Spinal cord (tissue), 10 donors: ENCODE measurements around the gene RASSF9. TPM values are rescaled to one million over a fixed set of nuclear protein-coding genes. Genes with fewer than 3 reads are reported as not detected.

Source experiments
- DNase-seq, 6 donors: peaks; one replicate each; pipeline versions ENCODE4 v3.0.0 to v3.0.0-alpha.2; 2013 to 2015; ENCODE audit warnings: low spot score in 6 of 6, low read depth in 4 of 6
- H3K27ac ChIP-seq: one replicate; pipeline ENCODE4 v1.5.1; 2013; ENCODE audit warnings: low read depth, low read length, control low read depth
- H3K27me3 ChIP-seq: one replicate; pipeline ENCODE4 v1.6.1; 2013; ENCODE audit warnings: low read length; ENCODE audit not compliant: control insufficient read depth, insufficient read depth
- H3K36me3 ChIP-seq: one replicate; pipeline ENCODE4 v1.6.1; 2013; ENCODE audit warnings: low read length; ENCODE audit not compliant: control insufficient read depth, insufficient read depth
- H3K4me1 ChIP-seq: one replicate; pipeline ENCODE4 v1.6.1; 2013; ENCODE audit warnings: low read length; ENCODE audit not compliant: control insufficient read depth, insufficient read depth
- H3K4me3 ChIP-seq: one replicate; pipeline ENCODE4 v1.5.1; 2013; ENCODE audit warnings: low read depth, low read length, control low read depth
- H3K9me3 ChIP-seq: one replicate; pipeline ENCODE4 v1.6.1; 2013; ENCODE audit warnings: low read length; ENCODE audit not compliant: control insufficient read depth, insufficient read depth
- WGBS: methylation state at CpG from one replicate; pipeline ENCODE4 v1.1.5; 2013; ENCODE audit warnings: missing lambda C conversion rate; ENCODE audit not compliant: insufficient coverage; 5-methylcytosine and 5-hydroxymethylcytosine counted together
- polyA plus RNA-seq, 2 donors: library from polyadenylated mRNA; unstranded; fragments of 120-200 nt; gene quantifications; one replicate each; pipeline ENCODE4 v1.2.1, GENCODE V29; 2013; ENCODE audit not compliant: insufficient read length in 2 of 2
- total RNA-seq, 2 donors: library from RNA; depleted of rRNA in 1 of 2; stranded (reverse); fragments of 120-200 nt in 1 of 2; fragments of >200 nt in 1 of 2; gene quantifications; one replicate each; pipeline versions ENCODE4 v1.2.3 to v1.2.4, GENCODE V29; 2013 to 2014
- donor health status: healthy.

Gene RASSF9
- total and polyA plus RNA-seq, 4 donors = 3.0 to 6.7 (median 5.2) TPM

DNA sequence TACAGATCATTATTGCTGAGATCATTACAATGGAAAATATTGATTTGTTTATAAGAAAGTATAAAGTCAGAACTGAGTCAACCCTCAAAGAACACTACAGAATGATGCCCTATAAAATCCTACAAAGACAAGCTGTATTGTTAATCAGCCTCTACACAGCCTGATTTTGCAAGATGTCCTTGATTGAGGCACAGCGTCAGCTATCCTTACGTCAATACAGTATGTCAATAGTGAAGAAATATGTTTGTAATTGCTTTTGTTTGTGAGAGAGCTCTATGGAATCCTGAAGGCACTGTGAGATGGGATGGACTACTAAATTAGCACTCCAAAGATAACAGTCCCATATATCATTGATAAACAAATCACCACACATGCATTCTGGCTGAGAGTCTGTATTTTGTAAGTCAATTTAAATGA lies 70.7 kb downstream of the RASSF9 start:
- Histone ChIP-seq H3K27ac (no peak overlapping the region), H3K9me3 (no peaks in the 10 kb centered on the region), H3K4me1 (no peaks in the 10 kb centered on the region), H3K36me3 (no peaks in the 10 kb centered on the region), H3K27me3 (no peaks in the 10 kb centered on the region), H3K4me3 (no peak overlapping the region)
- no peak for DNase-seq
- WGBS = no CpG with 5 or more reads among the region's 2 CpGs

DNA sequence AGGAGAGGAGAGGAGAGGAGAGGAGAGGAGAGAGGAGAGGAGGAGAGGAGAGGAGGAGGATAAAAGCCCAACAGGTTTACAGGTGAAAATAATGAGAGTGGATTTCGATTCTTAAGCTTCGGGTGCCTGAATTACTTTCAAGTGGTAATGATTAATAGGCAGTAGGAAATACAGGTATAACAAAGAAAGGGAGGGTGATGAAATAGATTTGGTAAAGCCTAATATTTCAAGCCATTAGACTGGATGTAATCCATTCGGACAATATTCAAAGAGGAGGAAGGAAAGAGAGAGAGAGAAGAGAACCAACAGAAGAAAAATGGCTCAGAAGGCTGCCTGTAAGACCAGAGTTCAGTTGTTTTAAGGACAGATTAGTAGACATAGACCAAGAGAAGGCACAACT lies 76.6 kb downstream of the RASSF9 start:
- no peaks in the 10 kb centered on the region for H3K4me1 ChIP-seq
- WGBS = 96% methylated on average over 3 of the region's 3 CpGs

DNA sequence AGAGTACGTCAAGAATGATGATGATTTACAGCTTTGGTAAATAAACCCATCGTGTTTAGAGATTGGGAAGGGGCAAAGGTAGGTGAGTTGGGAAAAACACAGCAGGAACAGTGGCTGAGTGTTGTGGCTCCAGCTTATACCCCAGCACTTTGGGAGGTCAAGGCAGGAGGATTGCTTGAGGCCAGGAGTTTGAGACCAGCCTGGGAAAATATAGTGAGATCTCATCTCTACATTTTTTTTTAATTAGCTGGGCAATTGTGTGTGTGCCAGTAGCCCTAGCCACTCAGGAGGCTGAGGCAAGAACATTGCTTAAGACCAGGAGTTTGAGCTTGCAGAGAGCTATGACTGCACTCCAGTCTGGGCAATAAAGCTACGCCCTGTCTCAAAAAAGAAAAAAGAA lies 77.1 kb downstream of the RASSF9 start:
- no peak overlapping the region for H3K27ac ChIP-seq
- H3K4me3 ChIP-seq = no peak overlapping the region
- 91% methylated on average over 3 of the region's 3 CpGs for WGBS
- no peaks in the 10 kb centered on the region for H3K27me3 ChIP-seq
- H3K36me3 ChIP-seq = no peaks in the 10 kb centered on the region
- DNase-seq = no peak
- no peaks in the 10 kb centered on the region for H3K9me3 ChIP-seq
- no peaks in the 10 kb centered on the region for H3K4me1 ChIP-seq

More for the DNA sequence above, 76.6 kb downstream of the RASSF9 start:
- no peak overlapping the region for H3K4me3 ChIP-seq
- no peaks in the 10 kb centered on the region for H3K36me3 ChIP-seq
- no peaks in the 10 kb centered on the region for H3K27me3 ChIP-seq
- no peaks in the 10 kb centered on the region for H3K9me3 ChIP-seq
- no peak overlapping the region for H3K27ac ChIP-seq
- no peak for DNase-seq

DNA sequence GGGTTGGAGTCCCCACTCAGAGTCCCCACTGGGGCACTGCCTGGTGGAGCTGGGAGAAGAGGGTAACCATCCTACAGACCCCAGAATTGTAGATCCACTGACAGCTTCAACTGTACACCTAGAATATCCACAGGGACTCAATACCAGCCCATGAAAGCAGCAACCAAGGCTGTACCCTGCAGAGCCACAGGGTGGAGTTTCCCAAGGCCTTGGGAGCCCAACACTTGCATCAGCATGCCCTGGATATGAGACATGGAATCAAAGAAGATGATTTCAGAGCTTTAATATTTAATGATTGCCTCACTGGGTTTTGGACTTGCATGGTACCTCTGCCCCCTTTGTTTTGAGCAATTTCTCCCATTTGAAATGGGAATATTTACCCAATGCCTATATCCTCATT lies 80.4 kb downstream of the RASSF9 start:
- DNase-seq = no peak
- Histone ChIP-seq H3K9me3 (no peaks in the 10 kb centered on the region), H3K4me1 (no peaks in the 10 kb centered on the region), H3K36me3 (no peaks in the 10 kb centered on the region), H3K27me3 (no peaks in the 10 kb centered on the region), H3K27ac (no peak overlapping the region), H3K4me3 (no peak overlapping the region)

Other genes with a start within 250 kb of the RASSF9 start
- gene NTS, start 37.9 kb upstream of the RASSF9 start, total RNA-seq = 10 to 100 TPM in 1 of 2 donors, 1 to 10 TPM in 1; 5.2 to 11.1 TPM
- 10 to 100 TPM in 1 of 2 donors, 1 to 10 TPM in 1; 8.5 to 14.2 TPM for gene NTS, start 37.9 kb upstream of the RASSF9 start, polyA plus RNA-seq